HepG2 (cell line): Measurements from ENCODE around the gene CCDC183. TPM values are rescaled to one million over a fixed set of nuclear protein-coding genes. Genes with fewer than 3 reads are reported as not detected.
A peak's percentile ranks its signal among the peaks of the same experiment; 100 is the strongest.

Experiments used
- GFI1 ChIP-seq: sonication (generic); formaldehyde crosslinking; IDR thresholded peaks from 2 replicates; pipeline ENCODE4 v1.5.0; 2020; ENCODE audit warnings: missing genetic modification reagents, mild to moderate bottlenecking, borderline replicate concordance
- HHEX ChIP-seq: IDR thresholded peaks from 2 replicates; pipeline ENCODE4 v1.6.1; 2016; ENCODE audit warnings: control low read depth
- HIVEP1 ChIP-seq: sonication (generic); formaldehyde crosslinking; IDR thresholded peaks from 2 replicates; pipeline ENCODE4 v1.4.0; 2020; ENCODE audit warnings: mild to moderate bottlenecking, missing genetic modification reagents
- HOXA9 ChIP-seq: sonication (generic); formaldehyde crosslinking; IDR thresholded peaks from 2 replicates; pipeline ENCODE4 v1.8.1; 2022; ENCODE audit warnings: missing genetic modification reagents, mild to moderate bottlenecking, moderate library complexity, borderline replicate concordance
- SMYD3 ChIP-seq: sonication (generic); formaldehyde crosslinking; IDR thresholded peaks from 2 replicates; pipeline ENCODE4 v1.8.1; 2023; ENCODE audit warnings: mild to moderate bottlenecking, missing genetic modification reagents
- SOX13 ChIP-seq, 3 experiments: fragments of 450-650 bp in 1 of 3; sonication (generic) in 1 of 3; formaldehyde crosslinking in 1 of 3; IDR thresholded peaks in 2 of 3; conservative IDR thresholded peaks in 1 of 3; 2 replicates each; pipeline versions ENCODE4 v1.5.0 to v1.6.1; 2016 to 2020; ENCODE audit warnings: antibody characterized with exemption in 1 of 3, mild to moderate bottlenecking in 1 of 3, missing compliant biosample characterization in 1 of 3, missing genetic modification reagents in 1 of 3, moderate library complexity in 1 of 3
- YY1 ChIP-seq: IDR thresholded peaks from 2 replicates; pipeline ENCODE4 v1.6.1; 2011; ENCODE audit warnings: low read length, low read depth, moderate library complexity, mild to moderate bottlenecking; ENCODE audit not compliant: insufficient read depth, insufficient replicate concordance
- ZBTB7B ChIP-seq: sonication (generic); formaldehyde crosslinking; IDR thresholded peaks from 2 replicates; pipeline ENCODE4 v1.4.0; 2020; ENCODE audit warnings: missing genetic modification reagents
- ZNF17 ChIP-seq: sonication (generic); formaldehyde crosslinking; IDR thresholded peaks from 2 replicates; pipeline ENCODE4 v1.5.0; 2020; ENCODE audit warnings: mild to moderate bottlenecking, missing genetic modification reagents
- ZNF564 ChIP-seq: sonication (generic); formaldehyde crosslinking; IDR thresholded peaks from 2 replicates; pipeline ENCODE4 v1.8.1; 2023; ENCODE audit warnings: mild to moderate bottlenecking, missing genetic modification reagents
- ZNF614 ChIP-seq: IDR thresholded peaks from 2 replicates; pipeline ENCODE4 v1.6.1; 2018; ENCODE audit warnings: missing biosample characterization, missing genetic modification reagents, inconsistent platforms, borderline replicate concordance
- polyA plus RNA-seq, 8 experiments: library from polyadenylated mRNA; depleted of rRNA in 3 of 8; stranded (reverse) in 7 of 8; unstranded in 1 of 8; fragments of >200 nt; fragmentation: Illumina TruSeq in 4 of 8; extraction: Trizol in 4 of 8; gene quantifications; 2 replicates each; pipeline versions ENCODE4 v1.2.1 to v1.2.3, GENCODE V29; 2011 to 2016; ENCODE audit warnings: low read depth in 4 of 8, missing spikeins in 1 of 8, mixed read lengths in 1 of 8; ENCODE audit not compliant: insufficient read depth in 1 of 8
- total RNA-seq, 5 experiments: library from RNA; depleted of rRNA; stranded (reverse); fragments of >200 nt; fragmentation: Illumina TruSeq; extraction: Trizol; gene quantifications; 2 replicates each; pipeline ENCODE4 v1.2.3, GENCODE V29; 2016; ENCODE audit warnings: low read depth in 1 of 5
- TF ChIP-seq, protein P1 (sequence below): sonication (generic); formaldehyde crosslinking; IDR thresholded peaks from 2 replicates; pipeline ENCODE4 v1.5.0; 2020; ENCODE audit warnings: mild to moderate bottlenecking, missing genetic modification reagents, borderline replicate concordance
- TF ChIP-seq, protein P2 (sequence below): sonication (generic); formaldehyde crosslinking; IDR thresholded peaks from 2 replicates; pipeline ENCODE4 v1.5.1; 2020; ENCODE audit warnings: mild to moderate bottlenecking, moderate library complexity, missing genetic modification reagents
- TF ChIP-seq, protein P3 (sequence below): IDR thresholded peaks from 2 replicates; pipeline ENCODE4 v1.6.1; 2016; ENCODE audit warnings: missing genetic modification reagents, missing compliant biosample characterization
- TF ChIP-seq, protein P4 (sequence below): sonication (generic); formaldehyde crosslinking; IDR thresholded peaks from 2 replicates; pipeline ENCODE4 v1.8.1; 2023; ENCODE audit warnings: mild to moderate bottlenecking, missing genetic modification reagents
- TF ChIP-seq, protein P5 (sequence below): sonication (generic); formaldehyde crosslinking; IDR thresholded peaks from 2 replicates; pipeline ENCODE4 v1.8.1; 2023; ENCODE audit warnings: mild to moderate bottlenecking, missing genetic modification reagents, borderline replicate concordance

The CCDC183 gene
- total and polyA plus RNA-seq, 2 of the 13 experiments (the other 11 are each of a cell fraction or from before 2014, with no cell fraction given): 5.0 to 66.4 TPM

DNA sequence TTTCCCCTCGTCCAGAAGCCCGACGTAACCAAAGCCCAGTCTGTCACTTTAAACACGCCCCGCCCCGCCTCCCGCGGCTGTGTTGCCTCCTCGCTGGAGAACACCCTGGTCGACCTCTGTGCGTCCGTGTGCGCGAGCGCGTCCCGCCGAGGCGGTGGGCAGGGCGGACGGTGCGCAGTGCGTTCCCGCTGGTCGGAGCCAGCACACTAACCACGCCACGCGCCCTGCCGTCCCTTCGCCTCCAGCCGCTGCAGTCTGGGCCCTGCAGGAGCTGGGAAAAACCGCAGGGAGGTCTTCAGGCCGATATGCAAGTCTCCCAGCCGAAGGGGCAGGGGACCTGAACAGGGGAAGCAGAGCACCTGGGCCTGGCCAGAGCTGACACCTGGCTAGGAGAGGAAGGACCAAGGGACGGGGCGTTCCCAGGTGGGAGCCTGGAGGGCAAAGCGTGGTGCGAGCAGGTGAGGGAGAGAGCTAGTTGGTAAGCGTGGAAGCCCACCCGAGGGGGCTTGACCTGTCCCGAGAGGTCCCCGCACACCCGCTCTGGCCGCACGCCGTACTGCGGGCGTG lies 51.8 kb downstream of the CCDC183 start (continued):
- TF ChIP-seq, protein P1, sequence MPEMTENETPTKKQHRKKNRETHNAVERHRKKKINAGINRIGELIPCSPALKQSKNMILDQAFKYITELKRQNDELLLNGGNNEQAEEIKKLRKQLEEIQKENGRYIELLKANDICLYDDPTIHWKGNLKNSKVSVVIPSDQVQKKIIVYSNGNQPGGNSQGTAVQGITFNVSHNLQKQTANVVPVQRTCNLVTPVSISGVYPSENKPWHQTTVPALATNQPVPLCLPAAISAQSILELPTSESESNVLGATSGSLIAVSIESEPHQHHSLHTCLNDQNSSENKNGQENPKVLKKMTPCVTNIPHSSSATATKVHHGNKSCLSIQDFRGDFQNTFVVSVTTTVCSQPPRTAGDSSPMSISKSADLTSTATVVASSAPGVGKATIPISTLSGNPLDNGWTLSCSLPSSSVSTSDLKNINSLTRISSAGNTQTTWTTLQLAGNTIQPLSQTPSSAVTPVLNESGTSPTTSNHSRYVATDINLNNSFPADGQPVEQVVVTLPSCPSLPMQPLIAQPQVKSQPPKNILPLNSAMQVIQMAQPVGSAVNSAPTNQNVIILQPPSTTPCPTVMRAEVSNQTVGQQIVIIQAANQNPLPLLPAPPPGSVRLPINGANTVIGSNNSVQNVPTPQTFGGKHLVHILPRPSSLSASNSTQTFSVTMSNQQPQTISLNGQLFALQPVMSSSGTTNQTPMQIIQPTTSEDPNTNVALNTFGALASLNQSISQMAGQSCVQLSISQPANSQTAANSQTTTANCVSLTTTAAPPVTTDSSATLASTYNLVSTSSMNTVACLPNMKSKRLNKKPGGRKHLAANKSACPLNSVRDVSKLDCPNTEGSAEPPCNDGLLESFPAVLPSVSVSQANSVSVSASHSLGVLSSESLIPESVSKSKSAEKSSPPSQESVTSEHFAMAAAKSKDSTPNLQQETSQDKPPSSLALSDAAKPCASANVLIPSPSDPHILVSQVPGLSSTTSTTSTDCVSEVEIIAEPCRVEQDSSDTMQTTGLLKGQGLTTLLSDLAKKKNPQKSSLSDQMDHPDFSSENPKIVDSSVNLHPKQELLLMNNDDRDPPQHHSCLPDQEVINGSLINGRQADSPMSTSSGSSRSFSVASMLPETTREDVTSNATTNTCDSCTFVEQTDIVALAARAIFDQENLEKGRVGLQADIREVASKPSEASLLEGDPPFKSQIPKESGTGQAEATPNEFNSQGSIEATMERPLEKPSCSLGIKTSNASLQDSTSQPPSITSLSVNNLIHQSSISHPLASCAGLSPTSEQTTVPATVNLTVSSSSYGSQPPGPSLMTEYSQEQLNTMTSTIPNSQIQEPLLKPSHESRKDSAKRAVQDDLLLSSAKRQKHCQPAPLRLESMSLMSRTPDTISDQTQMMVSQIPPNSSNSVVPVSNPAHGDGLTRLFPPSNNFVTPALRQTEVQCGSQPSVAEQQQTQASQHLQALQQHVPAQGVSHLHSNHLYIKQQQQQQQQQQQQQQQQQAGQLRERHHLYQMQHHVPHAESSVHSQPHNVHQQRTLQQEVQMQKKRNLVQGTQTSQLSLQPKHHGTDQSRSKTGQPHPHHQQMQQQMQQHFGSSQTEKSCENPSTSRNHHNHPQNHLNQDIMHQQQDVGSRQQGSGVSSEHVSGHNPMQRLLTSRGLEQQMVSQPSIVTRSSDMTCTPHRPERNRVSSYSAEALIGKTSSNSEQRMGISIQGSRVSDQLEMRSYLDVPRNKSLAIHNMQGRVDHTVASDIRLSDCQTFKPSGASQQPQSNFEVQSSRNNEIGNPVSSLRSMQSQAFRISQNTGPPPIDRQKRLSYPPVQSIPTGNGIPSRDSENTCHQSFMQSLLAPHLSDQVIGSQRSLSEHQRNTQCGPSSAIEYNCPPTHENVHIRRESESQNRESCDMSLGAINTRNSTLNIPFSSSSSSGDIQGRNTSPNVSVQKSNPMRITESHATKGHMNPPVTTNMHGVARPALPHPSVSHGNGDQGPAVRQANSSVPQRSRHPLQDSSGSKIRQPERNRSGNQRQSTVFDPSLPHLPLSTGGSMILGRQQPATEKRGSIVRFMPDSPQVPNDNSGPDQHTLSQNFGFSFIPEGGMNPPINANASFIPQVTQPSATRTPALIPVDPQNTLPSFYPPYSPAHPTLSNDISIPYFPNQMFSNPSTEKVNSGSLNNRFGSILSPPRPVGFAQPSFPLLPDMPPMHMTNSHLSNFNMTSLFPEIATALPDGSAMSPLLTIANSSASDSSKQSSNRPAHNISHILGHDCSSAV: peak; percentile 87; the same call in 1 of the 2 replicates
- no peak for TF ChIP-seq ZNF17 (CRISPR knock-in tag)
- peak; percentile 22 for TF ChIP-seq YY1
- 0 out of 2 replicates have a peak, but pooled peaks have one; percentile 71 for TF ChIP-seq HOXA9 (CRISPR knock-in tag)
- TF ChIP-seq, protein P2, sequence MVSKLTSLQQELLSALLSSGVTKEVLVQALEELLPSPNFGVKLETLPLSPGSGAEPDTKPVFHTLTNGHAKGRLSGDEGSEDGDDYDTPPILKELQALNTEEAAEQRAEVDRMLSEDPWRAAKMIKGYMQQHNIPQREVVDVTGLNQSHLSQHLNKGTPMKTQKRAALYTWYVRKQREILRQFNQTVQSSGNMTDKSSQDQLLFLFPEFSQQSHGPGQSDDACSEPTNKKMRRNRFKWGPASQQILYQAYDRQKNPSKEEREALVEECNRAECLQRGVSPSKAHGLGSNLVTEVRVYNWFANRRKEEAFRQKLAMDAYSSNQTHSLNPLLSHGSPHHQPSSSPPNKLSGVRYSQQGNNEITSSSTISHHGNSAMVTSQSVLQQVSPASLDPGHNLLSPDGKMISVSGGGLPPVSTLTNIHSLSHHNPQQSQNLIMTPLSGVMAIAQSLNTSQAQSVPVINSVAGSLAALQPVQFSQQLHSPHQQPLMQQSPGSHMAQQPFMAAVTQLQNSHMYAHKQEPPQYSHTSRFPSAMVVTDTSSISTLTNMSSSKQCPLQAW (CRISPR knock-in tag): peak; percentile 75; the same call in 1 of the 2 replicates
- TF ChIP-seq SOX13 (IDR thresholded peaks at IDR 0.05): no peak
- peak in 1 of 2 experiments; percentile 28; a peak in 1 of 4 replicates for TF ChIP-seq SOX13 (CRISPR knock-in tag; conservative IDR thresholded peaks at IDR 0.05 in 1 of 2, IDR thresholded peaks at IDR 0.05 in 1 of 2)
- peak; percentile 85; the same call in 1 of the 2 replicates for TF ChIP-seq SMYD3 (CRISPR knock-in tag)
- TF ChIP-seq, protein P3, sequence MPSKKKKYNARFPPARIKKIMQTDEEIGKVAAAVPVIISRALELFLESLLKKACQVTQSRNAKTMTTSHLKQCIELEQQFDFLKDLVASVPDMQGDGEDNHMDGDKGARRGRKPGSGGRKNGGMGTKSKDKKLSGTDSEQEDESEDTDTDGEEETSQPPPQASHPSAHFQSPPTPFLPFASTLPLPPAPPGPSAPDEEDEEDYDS (CRISPR knock-in tag): peak; percentile 45; the same call in 1 of the 2 replicates
- peak; percentile 47; the same call in 1 of the 2 replicates for TF ChIP-seq HIVEP1 (CRISPR knock-in tag)
- TF ChIP-seq ZBTB7B (CRISPR knock-in tag): peak; percentile 53
- peak; percentile 62; the same call in 1 of the 2 replicates for TF ChIP-seq ZNF564 (CRISPR knock-in tag)
- TF ChIP-seq, protein P4, sequence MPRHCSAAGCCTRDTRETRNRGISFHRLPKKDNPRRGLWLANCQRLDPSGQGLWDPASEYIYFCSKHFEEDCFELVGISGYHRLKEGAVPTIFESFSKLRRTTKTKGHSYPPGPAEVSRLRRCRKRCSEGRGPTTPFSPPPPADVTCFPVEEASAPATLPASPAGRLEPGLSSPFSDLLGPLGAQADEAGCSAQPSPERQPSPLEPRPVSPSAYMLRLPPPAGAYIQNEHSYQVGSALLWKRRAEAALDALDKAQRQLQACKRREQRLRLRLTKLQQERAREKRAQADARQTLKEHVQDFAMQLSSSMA (CRISPR knock-in tag): 0 out of 2 replicates have a peak, but pooled peaks have one; percentile 60
- TF ChIP-seq HHEX (CRISPR knock-in tag): no peak
- TF ChIP-seq ZNF614 (CRISPR knock-in tag): 0 out of 2 replicates have a peak, but pooled peaks have one; percentile 17
- TF ChIP-seq, protein P5, sequence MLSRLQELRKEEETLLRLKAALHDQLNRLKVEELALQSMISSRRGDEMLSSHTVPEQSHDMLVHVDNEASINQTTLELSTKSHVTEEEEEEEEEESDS (CRISPR knock-in tag): 0 out of 2 replicates have a peak, but pooled peaks have one; percentile 67
- TF ChIP-seq GFI1 (CRISPR knock-in tag): peak; percentile 45; the same call in 1 of the 2 replicates
